ENCODE data around the gene CRX.

- peak; percentile 39 for TF ChIP-seq CTCF (IDR thresholded peaks at IDR 0.05; ENCODE audit: low read length)
- no peak for TF ChIP-seq EZH2 (optimal IDR thresholded peaks at IDR 0.05; ENCODE audit: low read depth, low read length)
- TF ChIP-seq EZH2phosphoT487 (IDR thresholded peaks at IDR 0.05; ENCODE audit: low read length), result no peak
These were observed 27.2 kb downstream of the CRX start for GRCh38 chr19:47848823-47849473.
